ENCODE data around the gene ADCY5.

The ADCY5 gene

GRCh38 chr3:123283657-123284398 lies 165.1 kb downstream of the ADCY5 start:
- Histone ChIP-seq H3K9me3 (ENCODE audit: insufficient read depth, low read length) (no peaks in the 10 kb centered on the region), H3K9ac (ENCODE audit: insufficient read length, low read depth) (no peak overlapping the region), H3K4me3 (ENCODE audit: insufficient read length, low read depth) (no peak overlapping the region), H3K4me1 (ENCODE audit: insufficient read depth, insufficient read length) (peaks cover 4% of the 10 kb centered on the region), H3K27me3 (ENCODE audit: insufficient read depth, insufficient read length) (no peaks in the 10 kb centered on the region), H3K36me3 (ENCODE audit: insufficient read depth, insufficient read length, low read length) (no peaks in the 10 kb centered on the region)
- TF ChIP-seq ZNF274 (IDR thresholded peaks at IDR 0.05; ENCODE audit: low read depth, low read length) (no peak), YY1 (IDR thresholded peaks at IDR 0.05; ENCODE audit: insufficient read depth, insufficient read length) (no peak), SUZ12 (IDR thresholded peaks at IDR 0.05; ENCODE audit: extremely low read depth, insufficient read depth, insufficient read length) (no peak)
- no peak for DNase-seq (ENCODE audit: low read depth, low spot score)

GRCh38 chr3:123283074-123283473 lies 165.8 kb downstream of the ADCY5 start:
- Histone ChIP-seq H3K36me3 (ENCODE audit: insufficient read depth, insufficient read length, low read length) (no peaks in the 10 kb centered on the region), H3K4me1 (ENCODE audit: insufficient read depth, insufficient read length) (peaks cover 4% of the 10 kb centered on the region), H3K27me3 (ENCODE audit: insufficient read depth, insufficient read length) (no peaks in the 10 kb centered on the region), H3K9me3 (ENCODE audit: insufficient read depth, low read length) (no peaks in the 10 kb centered on the region), H3K9ac (ENCODE audit: insufficient read length, low read depth) (no peak overlapping the region), H3K4me3 (ENCODE audit: insufficient read length, low read depth) (no peak overlapping the region)
- no peak for DNase-seq (ENCODE audit: low read depth, low spot score)
- TF ChIP-seq SUZ12 (IDR thresholded peaks at IDR 0.05; ENCODE audit: extremely low read depth, insufficient read depth, insufficient read length) (no peak), YY1 (IDR thresholded peaks at IDR 0.05; ENCODE audit: insufficient read depth, insufficient read length) (no peak), ZNF274 (IDR thresholded peaks at IDR 0.05; ENCODE audit: low read depth, low read length) (no peak)

- Histone ChIP-seq H3K36me3 (ENCODE audit: insufficient read depth, insufficient read length, low read length) (no peaks in the 10 kb centered on the region), H3K4me3 (ENCODE audit: insufficient read length, low read depth) (no peak overlapping the region), H3K9me3 (ENCODE audit: insufficient read depth, low read length) (no peaks in the 10 kb centered on the region), H3K9ac (ENCODE audit: insufficient read length, low read depth) (no peak overlapping the region), H3K27me3 (ENCODE audit: insufficient read depth, insufficient read length) (no peaks in the 10 kb centered on the region), H3K4me1 (ENCODE audit: insufficient read depth, insufficient read length) (peaks cover 4% of the 10 kb centered on the region)
- TF ChIP-seq YY1 (IDR thresholded peaks at IDR 0.05; ENCODE audit: insufficient read depth, insufficient read length) (no peak), SUZ12 (IDR thresholded peaks at IDR 0.05; ENCODE audit: extremely low read depth, insufficient read depth, insufficient read length) (no peak), ZNF274 (IDR thresholded peaks at IDR 0.05; ENCODE audit: low read depth, low read length) (no peak)
- no peak for DNase-seq (ENCODE audit: low read depth, low spot score)
These were observed 166.4 kb downstream of the ADCY5 start for GRCh38 chr3:123282461-123282860.

GRCh38 chr3:123281929-123282328 lies 167.0 kb downstream of the ADCY5 start:
- DNase-seq (ENCODE audit: low read depth, low spot score): no peak
- no peaks in the 10 kb centered on the region for H3K9me3 ChIP-seq (ENCODE audit: insufficient read depth, low read length)
- H3K36me3 ChIP-seq (ENCODE audit: insufficient read depth, insufficient read length, low read length): no peaks in the 10 kb centered on the region
- H3K27me3 ChIP-seq (ENCODE audit: insufficient read depth, insufficient read length): no peaks in the 10 kb centered on the region
- H3K9ac ChIP-seq (ENCODE audit: insufficient read length, low read depth): no peak overlapping the region
- TF ChIP-seq SUZ12 (IDR thresholded peaks at IDR 0.05; ENCODE audit: extremely low read depth, insufficient read depth, insufficient read length) (no peak), YY1 (IDR thresholded peaks at IDR 0.05; ENCODE audit: insufficient read depth, insufficient read length) (no peak), ZNF274 (IDR thresholded peaks at IDR 0.05; ENCODE audit: low read depth, low read length) (no peak)
- H3K4me3 ChIP-seq (ENCODE audit: insufficient read length, low read depth): no peak overlapping the region
- H3K4me1 ChIP-seq (ENCODE audit: insufficient read depth, insufficient read length): peaks cover 4% of the 10 kb centered on the region

- TF ChIP-seq ZNF274 (IDR thresholded peaks at IDR 0.05; ENCODE audit: low read depth, low read length): no peak
- no peak for TF ChIP-seq YY1 (IDR thresholded peaks at IDR 0.05; ENCODE audit: insufficient read depth, insufficient read length)
- TF ChIP-seq SUZ12 (IDR thresholded peaks at IDR 0.05; ENCODE audit: extremely low read depth, insufficient read depth, insufficient read length): no peak
- H3K4me3 ChIP-seq (ENCODE audit: insufficient read length, low read depth): no peak overlapping the region
- H3K4me1 ChIP-seq (ENCODE audit: insufficient read depth, insufficient read length): peaks cover 4% of the 10 kb centered on the region
- H3K36me3 ChIP-seq (ENCODE audit: insufficient read depth, insufficient read length, low read length): no peaks in the 10 kb centered on the region
- no peaks in the 10 kb centered on the region for H3K27me3 ChIP-seq (ENCODE audit: insufficient read depth, insufficient read length)
- no peaks in the 10 kb centered on the region for H3K9me3 ChIP-seq (ENCODE audit: insufficient read depth, low read length)
- H3K9ac ChIP-seq (ENCODE audit: insufficient read length, low read depth): no peak overlapping the region
- DNase-seq (ENCODE audit: low read depth, low spot score): no peak
These were observed 167.5 kb downstream of the ADCY5 start for GRCh38 chr3:123281406-123281805.

GRCh38 chr3:123279121-123279520 lies 169.8 kb downstream of the ADCY5 start:
- H3K27me3 ChIP-seq (ENCODE audit: insufficient read depth, insufficient read length): no peaks in the 10 kb centered on the region
- no peaks in the 10 kb centered on the region for H3K36me3 ChIP-seq (ENCODE audit: insufficient read depth, insufficient read length, low read length)
- H3K9ac ChIP-seq (ENCODE audit: insufficient read length, low read depth): no peak overlapping the region
- no peak overlapping the region for H3K4me3 ChIP-seq (ENCODE audit: insufficient read length, low read depth)
- TF ChIP-seq ZNF274 (IDR thresholded peaks at IDR 0.05; ENCODE audit: low read depth, low read length) (no peak), YY1 (IDR thresholded peaks at IDR 0.05; ENCODE audit: insufficient read depth, insufficient read length) (no peak), SUZ12 (IDR thresholded peaks at IDR 0.05; ENCODE audit: extremely low read depth, insufficient read depth, insufficient read length) (no peak)
- H3K4me1 ChIP-seq (ENCODE audit: insufficient read depth, insufficient read length): no peaks in the 10 kb centered on the region
- no peaks in the 10 kb centered on the region for H3K9me3 ChIP-seq (ENCODE audit: insufficient read depth, low read length)
- no peak for DNase-seq (ENCODE audit: low read depth, low spot score)

GRCh38 chr3:123278446-123278845 lies 170.4 kb downstream of the ADCY5 start:
- TF ChIP-seq YY1 (IDR thresholded peaks at IDR 0.05; ENCODE audit: insufficient read depth, insufficient read length) (no peak), ZNF274 (IDR thresholded peaks at IDR 0.05; ENCODE audit: low read depth, low read length) (no peak), SUZ12 (IDR thresholded peaks at IDR 0.05; ENCODE audit: extremely low read depth, insufficient read depth, insufficient read length) (no peak)
- H3K4me3 ChIP-seq (ENCODE audit: insufficient read length, low read depth): no peak overlapping the region
- no peak for DNase-seq (ENCODE audit: low read depth, low spot score)
- H3K9ac ChIP-seq (ENCODE audit: insufficient read length, low read depth): no peak overlapping the region
- H3K27me3 ChIP-seq (ENCODE audit: insufficient read depth, insufficient read length): no peaks in the 10 kb centered on the region
- H3K36me3 ChIP-seq (ENCODE audit: insufficient read depth, insufficient read length, low read length): no peaks in the 10 kb centered on the region
- H3K9me3 ChIP-seq (ENCODE audit: insufficient read depth, low read length): no peaks in the 10 kb centered on the region
- H3K4me1 ChIP-seq (ENCODE audit: insufficient read depth, insufficient read length): no peaks in the 10 kb centered on the region

Measured in NT2/D1 (cell line).